K562 (cell line): ENCODE results near the gene PYGB. TPM values are rescaled to one million over a fixed set of nuclear protein-coding genes. Genes with fewer than 3 reads are reported as not detected.

ENCODE experiments used
- CREM ChIP-seq: IDR thresholded peaks from 2 replicates; pipeline ENCODE4 v1.6.1; 2014; ENCODE audit warnings: antibody characterized with exemption, low read depth
- FOXP1 ChIP-seq: sonication (generic); formaldehyde crosslinking; IDR thresholded peaks from 2 replicates; pipeline ENCODE4 v1.8.0; 2022; ENCODE audit warnings: mild to moderate bottlenecking, missing genetic modification reagents
- JUND ChIP-seq, 2 experiments: IDR thresholded peaks; 2 replicates in 1 of 2; 3 replicates in 1 of 2; pipeline ENCODE4 v1.6.1; 2011; ENCODE audit warnings: borderline replicate concordance in 2 of 2, low read depth in 2 of 2, low read length in 2 of 2, improper control_type of control experiment in 1 of 2, missing biosample characterization in 1 of 2, missing genetic modification characterization in 1 of 2, missing genetic modification reagents in 1 of 2
- POLR2G ChIP-seq: fragments of 200-400 bp; formaldehyde crosslinking; IDR thresholded peaks from 2 replicates; pipeline ENCODE4 v1.6.1; 2017; ENCODE audit warnings: low read depth, mild to moderate bottlenecking, antibody characterized with exemption, low read length, moderate library complexity
- RB1 ChIP-seq: fragments of 450-650 bp; IDR thresholded peaks from 2 replicates; pipeline ENCODE4 v1.6.1; 2017; ENCODE audit warnings: low read depth, mild to moderate bottlenecking
- SMC3 ChIP-seq: conservative IDR thresholded peaks from 2 replicates; pipeline ENCODE4 v1.6.1; 2011; ENCODE audit warnings: low read depth, low read length, improper control_type of control experiment; ENCODE audit not compliant: insufficient read depth
- XRCC5 ChIP-seq: fragments of 200-400 bp; formaldehyde crosslinking; IDR thresholded peaks from 2 replicates; pipeline ENCODE4 v1.6.1; 2017; ENCODE audit warnings: low read depth, mild to moderate bottlenecking, low read length
- ZNF384 ChIP-seq: IDR thresholded peaks from 2 replicates; pipeline ENCODE4 v1.6.1; 2012; ENCODE audit warnings: low read depth, low read length, improper control_type of control experiment
- polyA plus RNA-seq, 8 experiments: library from polyadenylated mRNA; depleted of rRNA in 4 of 8; stranded (reverse) in 5 of 8; unstranded in 3 of 8; fragments of >200 nt; fragmentation: Nextera tagmentation in 2 of 8; fragmentation: Illumina TruSeq in 1 of 8; extraction: Ambion mirVana in 2 of 8; extraction: Trizol in 1 of 8; gene quantifications; 2 replicates each; pipeline versions ENCODE4 v1.2.1 to v1.2.3, GENCODE V29; 2011 to 2014; ENCODE audit warnings: inconsistent platforms in 1 of 8, missing spikeins in 1 of 8
- total RNA-seq, 7 experiments: library from RNA; depleted of rRNA in 6 of 7; stranded (reverse); fragments of >200 nt in 6 of 7; fragmentation: Illumina TruSeq in 2 of 7; extraction: Trizol in 2 of 7; gene quantifications; 2 replicates each; pipeline versions ENCODE4 v1.2.1 to v1.2.3, GENCODE V29; 2011 to 2021; ENCODE audit warnings: low replicate concordance in 1 of 7
- TF ChIP-seq, protein P1 (sequence below): fragments of 450-650 bp; conservative IDR thresholded peaks from 2 replicates; pipeline ENCODE4 v1.6.1; 2016; ENCODE audit warnings: missing genetic modification characterization, low read depth, mild to moderate bottlenecking, control low read depth, missing compliant biosample characterization
- TF ChIP-seq, protein P2 (sequence below): sonication (generic); formaldehyde crosslinking; IDR thresholded peaks from 2 replicates; pipeline ENCODE4 v1.8.0; 2022; ENCODE audit warnings: mild to moderate bottlenecking, missing genetic modification reagents
- TF ChIP-seq, protein P3 (sequence below), 2 experiments: fragments of 450-650 bp; formaldehyde crosslinking in 1 of 2; IDR thresholded peaks; 2 replicates each; pipeline versions ENCODE4 v1.4.0 to v1.6.1; 2014 to 2020; ENCODE audit warnings: mild to moderate bottlenecking in 2 of 2, borderline replicate concordance in 1 of 2, low read depth in 1 of 2

The PYGB gene
- total and polyA plus RNA-seq, 9 of the 15 experiments (the other 6 are each of a cell fraction or from before 2014, with no cell fraction given) = 0.34 to 18.0 (median 9.8) TPM

DNA sequence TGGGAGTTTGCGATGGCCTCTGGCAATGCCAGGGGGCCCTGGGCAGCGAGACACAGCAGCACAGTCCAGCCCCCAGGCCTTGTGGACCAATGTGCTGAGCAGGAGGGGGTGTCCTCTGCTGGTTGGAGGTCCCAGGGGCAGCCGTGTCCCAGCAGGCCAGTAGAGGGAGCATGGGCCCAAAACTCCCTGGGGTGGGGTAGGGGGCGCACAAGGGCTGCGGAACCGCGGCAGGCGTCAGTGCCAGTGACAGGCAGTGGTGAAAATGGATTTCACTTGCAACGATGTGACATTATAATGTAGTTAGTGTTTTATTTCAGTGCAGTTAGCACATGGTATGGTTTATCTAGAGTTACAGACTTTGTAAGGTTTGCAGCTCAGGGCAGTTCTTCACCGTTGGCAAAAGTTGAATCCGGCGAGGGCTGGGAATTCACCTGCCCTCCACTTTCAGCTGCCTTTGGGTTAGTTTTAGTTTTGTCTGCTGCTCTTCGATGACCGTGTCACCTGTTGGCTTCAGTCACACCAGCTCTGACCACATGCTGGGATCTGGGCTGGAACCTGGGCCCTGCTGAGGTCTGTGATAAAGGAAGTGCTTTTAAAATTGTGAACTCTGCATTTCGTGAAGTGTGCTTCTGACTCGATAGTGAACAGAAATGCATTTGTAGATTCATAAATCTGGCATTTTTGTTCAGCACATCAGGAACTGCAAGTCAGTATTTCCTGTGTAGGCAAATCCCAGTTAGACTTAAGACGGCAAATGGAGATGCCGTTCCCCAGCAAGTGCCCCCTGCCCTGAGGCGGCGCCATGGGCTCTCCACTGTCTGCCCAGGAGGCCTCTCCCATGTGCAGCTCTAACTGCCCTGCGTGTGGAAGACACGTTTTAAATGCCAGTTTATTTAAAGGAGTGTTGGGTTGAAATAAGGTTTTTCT lies 46.8 kb downstream of the PYGB start (continued):
- TF ChIP-seq POLR2G (peak; percentile 65), CREM (peak; percentile 53; the same call in 1 of the 2 replicates), ZNF384 (0 out of 2 replicates have a peak, but pooled peaks have one; percentile 10), JUND (IDR thresholded peaks at IDR 0.05; ENCODE audit: borderline replicate concordance, low read depth, low read length) (no peak), JUND (tag; IDR thresholded peaks at IDR 0.05; ENCODE audit: borderline replicate concordance, low read depth, low read length) (no peak), RB1 (0 out of 2 replicates have a peak, but pooled peaks have one; percentile 25), XRCC5 (0 out of 2 replicates have a peak, but pooled peaks have one; percentile 54), SMC3 (peak; percentile 76), FOXP1 (CRISPR knock-in tag) (no peak)
- TF ChIP-seq, protein P1, sequence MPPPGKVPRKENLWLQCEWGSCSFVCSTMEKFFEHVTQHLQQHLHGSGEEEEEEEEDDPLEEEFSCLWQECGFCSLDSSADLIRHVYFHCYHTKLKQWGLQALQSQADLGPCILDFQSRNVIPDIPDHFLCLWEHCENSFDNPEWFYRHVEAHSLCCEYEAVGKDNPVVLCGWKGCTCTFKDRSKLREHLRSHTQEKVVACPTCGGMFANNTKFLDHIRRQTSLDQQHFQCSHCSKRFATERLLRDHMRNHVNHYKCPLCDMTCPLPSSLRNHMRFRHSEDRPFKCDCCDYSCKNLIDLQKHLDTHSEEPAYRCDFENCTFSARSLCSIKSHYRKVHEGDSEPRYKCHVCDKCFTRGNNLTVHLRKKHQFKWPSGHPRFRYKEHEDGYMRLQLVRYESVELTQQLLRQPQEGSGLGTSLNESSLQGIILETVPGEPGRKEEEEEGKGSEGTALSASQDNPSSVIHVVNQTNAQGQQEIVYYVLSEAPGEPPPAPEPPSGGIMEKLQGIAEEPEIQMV (tag) = no peak
- TF ChIP-seq, protein P2, sequence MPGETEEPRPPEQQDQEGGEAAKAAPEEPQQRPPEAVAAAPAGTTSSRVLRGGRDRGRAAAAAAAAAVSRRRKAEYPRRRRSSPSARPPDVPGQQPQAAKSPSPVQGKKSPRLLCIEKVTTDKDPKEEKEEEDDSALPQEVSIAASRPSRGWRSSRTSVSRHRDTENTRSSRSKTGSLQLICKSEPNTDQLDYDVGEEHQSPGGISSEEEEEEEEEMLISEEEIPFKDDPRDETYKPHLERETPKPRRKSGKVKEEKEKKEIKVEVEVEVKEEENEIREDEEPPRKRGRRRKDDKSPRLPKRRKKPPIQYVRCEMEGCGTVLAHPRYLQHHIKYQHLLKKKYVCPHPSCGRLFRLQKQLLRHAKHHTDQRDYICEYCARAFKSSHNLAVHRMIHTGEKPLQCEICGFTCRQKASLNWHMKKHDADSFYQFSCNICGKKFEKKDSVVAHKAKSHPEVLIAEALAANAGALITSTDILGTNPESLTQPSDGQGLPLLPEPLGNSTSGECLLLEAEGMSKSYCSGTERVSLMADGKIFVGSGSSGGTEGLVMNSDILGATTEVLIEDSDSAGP (CRISPR knock-in tag) = no peak
- TF ChIP-seq, protein P3, sequence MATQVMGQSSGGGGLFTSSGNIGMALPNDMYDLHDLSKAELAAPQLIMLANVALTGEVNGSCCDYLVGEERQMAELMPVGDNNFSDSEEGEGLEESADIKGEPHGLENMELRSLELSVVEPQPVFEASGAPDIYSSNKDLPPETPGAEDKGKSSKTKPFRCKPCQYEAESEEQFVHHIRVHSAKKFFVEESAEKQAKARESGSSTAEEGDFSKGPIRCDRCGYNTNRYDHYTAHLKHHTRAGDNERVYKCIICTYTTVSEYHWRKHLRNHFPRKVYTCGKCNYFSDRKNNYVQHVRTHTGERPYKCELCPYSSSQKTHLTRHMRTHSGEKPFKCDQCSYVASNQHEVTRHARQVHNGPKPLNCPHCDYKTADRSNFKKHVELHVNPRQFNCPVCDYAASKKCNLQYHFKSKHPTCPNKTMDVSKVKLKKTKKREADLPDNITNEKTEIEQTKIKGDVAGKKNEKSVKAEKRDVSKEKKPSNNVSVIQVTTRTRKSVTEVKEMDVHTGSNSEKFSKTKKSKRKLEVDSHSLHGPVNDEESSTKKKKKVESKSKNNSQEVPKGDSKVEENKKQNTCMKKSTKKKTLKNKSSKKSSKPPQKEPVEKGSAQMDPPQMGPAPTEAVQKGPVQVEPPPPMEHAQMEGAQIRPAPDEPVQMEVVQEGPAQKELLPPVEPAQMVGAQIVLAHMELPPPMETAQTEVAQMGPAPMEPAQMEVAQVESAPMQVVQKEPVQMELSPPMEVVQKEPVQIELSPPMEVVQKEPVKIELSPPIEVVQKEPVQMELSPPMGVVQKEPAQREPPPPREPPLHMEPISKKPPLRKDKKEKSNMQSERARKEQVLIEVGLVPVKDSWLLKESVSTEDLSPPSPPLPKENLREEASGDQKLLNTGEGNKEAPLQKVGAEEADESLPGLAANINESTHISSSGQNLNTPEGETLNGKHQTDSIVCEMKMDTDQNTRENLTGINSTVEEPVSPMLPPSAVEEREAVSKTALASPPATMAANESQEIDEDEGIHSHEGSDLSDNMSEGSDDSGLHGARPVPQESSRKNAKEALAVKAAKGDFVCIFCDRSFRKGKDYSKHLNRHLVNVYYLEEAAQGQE (IDR thresholded peaks at IDR 0.05; ENCODE audit: borderline replicate concordance) = peak; percentile 72
- TF ChIP-seq, protein P3 (CRISPR knock-in tag; IDR thresholded peaks at IDR 0.05; ENCODE audit: low read depth) = no peak
- TF ChIP-seq, all 486 proteins: peak for 23
